Limb (tissue), 2 donors: Measurements from ENCODE around the gene MYL11.
A peak's percentile ranks its signal among the peaks of the same experiment; 100 is the strongest.
"Not testable (repeated sequence)": the region's sequence is repeated elsewhere in the genome, so short reads cannot be mapped to it uniquely, and the experiment has no call there.

Experiments
- DNase-seq, 2 donors: peaks; one replicate each; pipeline ENCODE4 v3.0.0-alpha.2; 2016; ENCODE audit errors: extremely low spot score in 2 of 2

MYL11 gene

GRCh38 chr16:30395155-30395991 is 20.8 kb downstream of the MYL11 start, which contains the start of gene ZNF48:
Gene ZNF48 (plus strand): TSS chr16:30395420. CDS start chr16:30395795, 375 bp downstream.
- DNase-seq = peak; percentile 91 to 96

- DNase-seq = no peak
Measured at GRCh38 chr16:30395992-30396585, 21.5 kb downstream of the MYL11 start.

GRCh38 chr16:30396627-30397026 is 22.0 kb downstream of the MYL11 start:
- not testable (repeated sequence) for DNase-seq

- DNase-seq = no peak
Measured at GRCh38 chr16:30397056-30397455, 22.5 kb downstream of the MYL11 start.

- no peak for DNase-seq
Measured at GRCh38 chr16:30397776-30398660, 23.4 kb downstream of the MYL11 start.

- no peak for DNase-seq
Measured at GRCh38 chr16:30398661-30399434, 24.2 kb downstream of the MYL11 start.

GRCh38 chr16:30399435-30400186 is 25.0 kb downstream of the MYL11 start:
- no peak for DNase-seq

GRCh38 chr16:30401768-30402425 is 27.3 kb downstream of the MYL11 start:
- DNase-seq = no peak

GRCh38 chr16:30406795-30407101 is 32.1 kb downstream of the MYL11 start:
- no peak for DNase-seq

- peak; percentile 93 to 95 for DNase-seq
Measured at GRCh38 chr16:30407102-30407803, 32.7 kb downstream of the MYL11 start, which contains the start of gene ZNF771. Gene ZNF771 (plus strand): TSS chr16:30407606. CDS start chr16:30408054, 448 bp downstream.

- no peak for DNase-seq
Measured at GRCh38 chr16:30407804-30408534, 33.4 kb downstream of the MYL11 start.

GRCh38 chr16:30409125-30410060 is 34.8 kb downstream of the MYL11 start:
- DNase-seq = peak; percentile 82 to 95

GRCh38 chr16:30413112-30413806 is 38.7 kb downstream of the MYL11 start:
- no peak for DNase-seq

- DNase-seq = no peak
Measured at GRCh38 chr16:30414159-30414558, 39.6 kb downstream of the MYL11 start.

- DNase-seq = no peak
Measured at GRCh38 chr16:30416047-30416603, 41.5 kb downstream of the MYL11 start.
